NCI-H128 (cell line): Measurements from ENCODE around the gene TMEM52B.
"Not testable (repeated sequence)": the region's sequence is repeated elsewhere in the genome, so short reads cannot be mapped to it uniquely, and the experiment has no call there.

ENCODE experiments used
- DNase-seq: peaks from one replicate; lab custom pipeline; 2025; ENCODE audit not compliant: unreplicated experiment; lab: John Stamatoyannopoulos, UW

The TMEM52B gene

DNA sequence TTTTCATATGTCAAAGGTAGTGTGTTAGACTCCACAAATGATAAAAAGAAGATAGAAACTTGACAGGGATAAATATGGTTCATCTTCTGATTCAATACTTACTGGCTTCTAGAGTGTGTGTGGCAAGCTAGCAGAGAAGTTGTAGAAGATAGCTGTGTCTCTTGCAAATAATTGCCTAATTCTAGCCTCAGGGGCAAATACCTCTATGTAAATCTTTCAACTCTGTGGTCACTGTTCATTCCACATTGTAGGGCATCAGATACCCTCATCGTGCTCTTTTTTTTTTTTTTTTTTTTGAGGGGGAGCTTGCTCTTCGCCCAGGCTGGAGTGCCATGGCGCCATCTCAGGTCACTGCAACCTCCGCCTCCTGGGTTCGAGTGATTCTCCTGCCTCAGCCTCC, 8.6 kb upstream of the TMEM52B start:
- no peak for DNase-seq

DNA sequence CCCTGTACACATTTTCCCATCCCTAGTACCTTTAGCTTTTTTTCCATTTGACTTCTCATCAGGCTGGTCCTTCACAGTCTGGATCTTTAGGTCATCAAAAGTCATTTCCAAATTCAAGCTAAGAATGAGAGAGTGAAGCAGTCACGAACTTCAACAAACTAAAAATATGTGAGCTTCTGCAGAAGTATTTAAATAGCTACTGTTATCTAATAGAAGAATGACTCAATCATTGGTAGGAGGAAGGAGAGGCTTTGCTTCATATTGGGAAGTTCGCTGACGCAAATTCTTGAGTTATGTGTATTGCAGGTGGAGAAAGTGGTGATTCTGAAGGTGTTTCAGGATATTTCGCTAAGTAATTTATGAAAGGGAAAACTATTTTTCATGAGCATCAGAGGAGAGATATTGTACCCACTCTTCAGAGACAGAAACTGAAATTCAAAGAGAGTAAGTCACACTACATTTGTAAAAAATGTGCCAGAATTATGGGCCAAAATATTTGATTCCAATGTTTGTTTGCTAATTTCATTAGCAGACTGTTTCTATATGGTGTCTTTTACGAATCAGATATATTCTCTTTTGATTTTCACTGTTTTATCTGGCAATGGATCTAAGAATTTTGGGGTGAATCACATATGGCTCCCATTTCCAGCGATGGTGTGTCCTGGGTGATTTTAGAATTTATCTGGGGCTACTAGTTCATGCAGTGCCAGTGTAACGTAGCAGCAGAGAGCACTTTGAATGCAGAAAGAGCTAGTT, 6.7 kb upstream of the TMEM52B start, which contains the start of gene OLR1:
Gene OLR1 (minus strand): TSS at position 160 of the 756 bp plus-strand sequence. CDS start 55 bp downstream, at position 105.
- DNase-seq, result no peak

DNA sequence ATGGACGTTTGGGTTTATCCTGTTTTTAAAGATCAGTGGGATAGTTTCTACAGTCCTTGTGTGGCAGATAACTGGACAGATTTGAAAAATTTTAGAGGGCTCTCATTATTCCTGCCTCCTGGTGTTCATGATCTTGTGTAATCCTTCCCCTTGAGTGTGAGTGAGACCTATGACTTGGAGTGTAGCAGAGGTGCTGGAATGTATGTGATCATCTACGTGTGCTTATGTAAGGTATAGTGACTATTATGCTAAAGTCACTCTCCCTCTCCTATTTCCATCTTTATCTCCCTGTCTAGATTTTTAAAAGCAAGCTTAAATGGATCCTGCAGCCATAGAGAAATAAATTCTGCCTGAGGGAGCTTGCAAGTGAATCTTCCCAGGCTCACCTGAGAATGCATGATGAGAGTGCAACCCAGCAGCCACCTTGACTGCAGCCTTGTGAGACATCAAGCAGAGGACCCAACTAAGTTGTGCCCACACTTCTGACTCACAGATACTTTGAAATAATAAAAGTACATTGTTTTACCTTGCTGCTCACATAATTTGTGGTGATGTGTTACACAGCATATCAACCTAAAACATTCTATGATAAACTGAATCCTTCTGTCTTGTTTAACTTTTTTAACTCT, 3.7 kb upstream of the TMEM52B start:
- DNase-seq, result no peak

DNA sequence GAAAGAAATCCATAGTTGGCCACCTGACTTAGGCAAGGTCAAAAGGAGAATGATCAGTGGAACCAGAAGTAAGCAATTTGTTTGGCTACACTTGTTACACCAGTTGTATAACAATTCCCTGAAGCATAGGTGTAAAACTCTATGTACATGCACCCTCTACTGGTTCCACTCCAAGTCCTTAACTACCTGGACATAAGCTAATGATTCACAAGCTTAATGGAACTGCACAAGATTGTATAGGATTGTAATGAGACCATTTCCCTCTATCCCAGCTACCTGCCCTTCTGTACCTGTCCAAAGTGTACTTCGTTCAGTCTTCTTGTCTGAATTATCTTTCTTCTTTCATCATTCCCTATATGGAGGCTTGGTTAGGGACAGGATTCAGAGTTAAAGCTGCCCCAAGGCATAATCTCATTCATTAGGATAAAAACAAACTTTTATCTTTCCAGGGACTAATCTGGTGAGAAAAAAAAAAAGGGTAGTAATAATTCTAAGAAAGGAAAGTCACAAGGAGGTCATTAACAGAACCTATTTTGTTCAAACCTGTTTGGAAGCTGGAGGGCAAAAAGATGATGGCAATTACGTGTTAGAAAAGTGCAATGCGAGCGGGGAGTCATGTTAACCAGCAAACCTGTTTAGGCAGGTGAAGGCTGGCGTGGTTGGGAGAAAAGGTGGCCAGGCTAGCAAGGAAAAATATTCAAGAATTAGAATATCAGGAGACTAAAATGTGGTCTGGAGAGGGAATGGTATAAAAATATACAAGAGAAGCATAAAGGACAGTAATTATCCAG, 2.8 kb upstream of the TMEM52B start:
- no peak for DNase-seq

DNA sequence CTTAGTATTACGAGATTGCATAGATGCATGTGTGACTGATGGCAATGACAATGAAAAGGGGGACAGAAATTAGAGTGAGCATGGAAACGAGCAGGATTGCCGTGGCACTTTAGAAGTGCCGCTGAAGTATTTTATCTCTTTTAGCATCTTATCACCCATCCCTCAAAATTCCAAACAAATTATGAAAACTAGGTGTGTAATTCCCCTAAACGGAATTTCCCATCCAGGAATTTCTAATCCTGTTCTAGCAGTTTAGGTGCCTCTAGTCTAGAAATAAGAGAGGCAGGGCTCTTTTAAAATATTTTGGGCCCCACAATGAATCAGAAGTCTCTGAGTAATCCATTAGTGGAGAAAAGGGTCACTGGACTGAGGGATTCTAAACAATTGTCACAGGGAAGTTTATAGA, 947 bp downstream of the TMEM52B start:
- no peak for DNase-seq

DNA sequence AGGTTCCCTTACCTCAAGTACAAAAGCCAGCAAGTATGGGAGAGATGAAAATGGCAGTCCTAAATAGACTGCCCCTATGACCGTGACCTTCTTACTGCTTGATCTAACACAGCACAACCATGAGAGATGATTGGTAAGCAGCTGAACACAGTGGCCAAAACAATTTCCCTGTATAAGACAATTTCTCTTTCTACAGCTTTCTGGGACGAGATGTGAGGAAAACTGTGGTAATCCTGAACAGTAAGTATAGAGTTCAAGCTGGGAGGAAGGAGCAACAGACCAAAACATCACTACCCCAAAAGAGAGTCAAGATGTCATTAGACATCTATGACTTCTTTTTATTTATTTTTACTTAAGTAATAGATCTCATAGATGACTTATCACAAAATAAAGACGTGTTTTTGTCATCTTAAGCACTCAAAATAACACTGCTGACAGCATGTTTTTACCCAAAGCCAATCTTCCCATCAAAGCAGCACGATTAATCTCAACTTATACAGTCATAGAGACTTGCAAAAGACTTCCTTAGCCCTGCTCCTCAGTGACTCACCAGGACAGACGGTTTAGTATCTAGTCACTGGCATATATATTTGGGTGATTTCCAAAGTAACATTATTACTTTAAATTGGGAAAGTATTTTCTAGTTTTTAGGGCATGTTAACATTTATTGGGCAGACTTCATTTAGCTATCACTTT, 3.7 kb downstream of the TMEM52B start:
- DNase-seq, result no peak

DNA sequence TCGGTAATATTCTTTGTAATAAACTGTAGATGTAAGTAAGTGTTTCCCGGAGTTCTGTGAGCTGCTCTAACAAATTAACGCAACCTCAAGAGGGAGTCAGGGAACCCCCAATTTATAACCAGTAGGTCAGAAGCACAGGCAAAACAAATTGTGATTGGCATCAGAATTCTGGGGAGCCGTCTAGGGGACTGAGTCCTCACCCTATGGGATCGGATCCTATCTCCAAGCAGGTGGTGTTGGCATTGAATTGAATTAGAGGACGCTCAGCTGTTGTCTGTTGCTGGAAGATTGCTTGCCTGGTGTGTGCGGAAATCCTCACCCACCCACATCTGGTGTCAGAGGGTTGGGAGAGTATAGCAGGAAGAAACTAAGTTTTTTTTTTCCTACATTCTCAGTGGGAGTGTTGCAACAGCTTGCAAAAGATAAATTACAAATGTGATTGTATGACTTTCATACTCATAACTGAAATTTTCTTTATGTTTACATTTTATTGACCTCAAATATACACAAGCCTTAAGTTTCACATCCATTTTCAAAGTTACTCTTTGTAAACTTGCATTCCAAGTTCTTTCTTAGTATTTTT, 5.5 kb downstream of the TMEM52B start:
- no peak for DNase-seq

DNA sequence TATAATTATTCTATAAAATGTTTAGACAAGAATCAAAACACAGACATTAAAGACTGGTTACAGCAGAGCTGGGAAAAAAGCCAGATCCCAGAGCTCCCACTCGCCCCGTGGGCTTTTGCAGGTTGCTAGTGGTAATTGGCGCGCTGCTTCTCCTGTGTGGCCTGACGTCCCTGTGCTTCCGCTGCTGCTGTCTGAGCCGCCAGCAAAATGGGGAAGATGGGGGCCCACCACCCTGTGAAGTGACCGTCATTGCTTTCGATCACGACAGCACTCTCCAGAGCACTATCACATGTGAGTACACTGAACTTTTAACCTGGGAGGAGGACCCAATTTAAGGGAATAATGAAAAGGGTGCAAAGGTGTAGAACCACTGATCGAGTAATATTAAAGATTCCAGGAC, 7.5 kb downstream of the TMEM52B start:
- DNase-seq, result no peak

DNA sequence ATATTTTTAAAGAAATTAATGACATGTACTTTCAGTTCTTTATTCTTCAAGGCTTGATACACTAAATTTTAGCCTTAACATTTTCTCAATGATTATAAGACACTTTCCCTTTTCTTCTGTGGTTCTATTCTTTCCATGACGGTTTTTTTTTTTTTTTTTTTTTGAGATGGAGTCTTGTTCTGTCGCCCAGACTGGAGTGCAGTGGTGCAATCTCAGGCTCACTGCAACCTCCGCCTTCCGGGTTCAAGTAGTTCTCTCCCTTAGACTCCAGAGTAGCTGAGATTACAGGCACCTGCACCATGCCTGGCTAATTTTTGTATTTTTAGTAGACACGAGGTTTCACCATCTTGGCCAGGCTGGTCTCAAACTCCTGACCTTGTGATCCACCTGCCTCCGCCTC, 8.1 kb downstream of the TMEM52B start:
- not testable (repeated sequence) for DNase-seq

DNA sequence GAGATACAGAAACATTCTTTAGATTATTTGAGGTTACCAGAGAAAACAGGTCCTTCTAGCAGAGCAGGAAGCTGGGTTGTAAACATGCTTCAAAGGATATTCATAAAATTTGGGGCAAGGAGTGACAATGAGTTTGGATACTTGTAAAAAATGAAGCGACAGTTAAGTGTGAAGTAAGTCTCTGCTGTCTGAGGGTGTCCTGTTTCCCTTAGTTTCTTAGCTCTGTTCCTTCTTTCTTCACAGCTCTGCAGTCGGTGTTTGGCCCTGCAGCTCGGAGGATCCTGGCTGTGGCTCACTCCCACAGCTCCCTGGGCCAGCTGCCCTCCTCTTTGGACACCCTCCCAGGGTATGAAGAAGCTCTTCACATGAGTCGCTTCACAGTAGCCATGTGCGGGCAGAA, 10.8 kb downstream of the TMEM52B start:
- DNase-seq, result no peak

DNA sequence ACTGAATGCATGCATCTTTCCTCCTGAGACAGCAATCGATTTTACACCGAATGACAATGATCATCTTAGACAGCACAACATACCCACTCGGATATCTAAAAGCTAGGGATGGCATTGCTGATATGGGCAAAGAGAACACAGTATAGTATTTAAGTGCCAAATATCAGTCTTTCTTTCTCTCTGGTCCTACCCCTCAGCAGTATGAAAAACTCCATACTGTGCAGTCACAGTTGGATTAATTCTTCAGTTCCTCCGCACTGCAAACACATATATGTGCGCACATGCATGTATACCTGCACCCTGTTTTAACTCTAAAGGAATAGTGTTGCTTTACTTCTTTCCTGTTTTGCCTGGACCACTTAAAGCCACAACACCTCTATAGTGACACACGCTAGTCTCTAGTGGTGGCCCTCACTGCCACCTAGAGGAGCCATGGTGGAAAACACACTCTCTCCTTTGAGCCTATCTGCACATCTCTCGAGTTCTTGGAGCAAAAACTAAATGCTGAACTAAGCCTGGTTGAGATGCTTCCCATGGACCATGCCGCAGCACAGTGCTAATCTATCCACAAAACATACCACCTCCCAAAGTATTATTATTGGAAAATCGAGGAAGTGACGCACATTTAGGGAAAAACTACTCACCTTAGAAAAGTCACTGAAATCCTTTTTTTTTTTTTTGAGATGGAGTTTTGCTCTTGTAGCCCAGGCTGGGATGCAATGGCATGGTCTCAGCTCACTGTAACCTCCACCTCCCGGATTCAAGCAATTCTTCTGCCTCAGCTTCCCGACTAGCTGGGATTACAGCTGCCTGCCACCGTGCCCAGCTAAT, 11.9 kb downstream of the TMEM52B start:
- DNase-seq, result no peak

DNA sequence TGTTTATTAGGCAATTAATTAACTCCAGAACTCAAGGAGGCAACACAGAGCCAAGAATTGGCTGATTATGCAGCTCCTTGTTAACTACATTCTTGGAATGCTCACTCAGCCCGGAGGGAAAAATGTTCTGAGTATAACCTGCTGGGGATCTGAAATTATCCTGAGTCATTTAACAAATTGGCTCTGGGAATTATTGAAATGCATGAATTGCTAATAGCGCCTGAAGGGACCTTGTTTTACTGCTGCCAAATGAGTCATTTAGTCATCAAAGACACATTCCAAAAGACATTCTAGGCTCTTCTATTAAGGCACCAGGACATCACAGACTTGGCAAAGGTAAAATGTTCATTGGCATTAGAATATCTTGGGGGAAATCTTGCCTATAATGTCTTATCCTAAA, 13.0 kb downstream of the TMEM52B start:
- no peak for DNase-seq

DNA sequence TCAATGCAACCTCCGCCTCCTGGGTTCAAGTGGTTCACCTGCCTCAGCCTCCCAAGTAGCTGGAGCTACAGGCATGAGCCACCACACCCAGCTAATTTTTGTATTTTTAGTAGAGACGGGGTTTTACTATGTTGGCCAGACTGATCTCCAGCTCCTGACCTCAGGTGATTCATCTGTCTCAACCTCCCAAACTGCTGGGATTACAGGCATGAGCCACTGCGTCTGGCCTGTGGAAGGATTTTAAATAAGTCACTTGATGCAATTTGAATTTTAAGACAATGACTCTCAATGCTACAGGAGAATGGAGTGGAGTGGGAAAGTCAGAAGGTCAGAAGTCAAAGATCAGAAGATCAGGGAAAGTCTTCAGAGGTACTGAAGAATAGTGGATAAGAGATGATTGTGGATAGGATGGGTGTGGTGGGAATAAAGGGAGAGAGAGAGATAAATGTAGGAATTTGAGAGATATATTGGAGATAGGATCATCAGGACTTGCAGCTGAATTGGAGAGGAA, 15.4 kb downstream of the TMEM52B start:
- DNase-seq, result no peak

DNA sequence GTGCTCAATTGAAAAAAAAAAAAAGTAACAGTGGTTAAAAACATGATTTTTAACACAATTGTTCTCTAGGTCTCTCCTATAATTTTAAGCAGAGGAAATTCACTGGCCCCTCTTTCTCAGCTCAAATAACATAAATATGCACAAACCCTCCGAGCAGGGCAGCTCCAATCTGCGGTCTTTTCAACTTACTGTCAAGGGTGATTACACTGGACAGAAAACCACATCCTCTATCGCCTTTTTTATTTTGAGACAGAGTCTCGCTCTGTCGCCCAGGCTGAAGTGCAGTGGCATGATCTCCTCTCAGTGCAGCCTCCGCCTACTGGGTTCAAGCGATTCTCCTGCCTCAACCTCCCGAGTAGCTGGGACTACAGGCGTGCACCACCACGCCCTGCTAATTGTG, 17.4 kb downstream of the TMEM52B start:
- DNase-seq, result no peak

DNA sequence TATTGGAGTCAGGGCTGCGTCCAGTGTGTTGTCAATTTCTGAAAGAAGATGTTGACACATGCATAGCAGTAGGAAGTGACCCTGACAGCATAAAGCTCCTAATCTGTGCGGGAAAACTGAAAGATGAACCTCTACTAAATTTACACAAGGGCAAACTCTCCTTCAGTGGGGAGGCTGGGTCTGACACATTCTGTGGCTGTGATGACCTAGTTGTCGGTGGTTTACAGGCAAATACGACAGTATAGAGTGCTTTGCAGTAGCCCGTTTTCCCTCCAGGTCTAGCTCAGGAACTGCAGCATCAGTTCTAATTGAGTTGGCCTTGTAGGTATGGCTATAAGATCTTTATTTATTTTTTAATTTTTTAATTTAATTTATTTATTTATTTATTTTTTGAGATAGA, 19.0 kb downstream of the TMEM52B start:
- no peak for DNase-seq

DNA sequence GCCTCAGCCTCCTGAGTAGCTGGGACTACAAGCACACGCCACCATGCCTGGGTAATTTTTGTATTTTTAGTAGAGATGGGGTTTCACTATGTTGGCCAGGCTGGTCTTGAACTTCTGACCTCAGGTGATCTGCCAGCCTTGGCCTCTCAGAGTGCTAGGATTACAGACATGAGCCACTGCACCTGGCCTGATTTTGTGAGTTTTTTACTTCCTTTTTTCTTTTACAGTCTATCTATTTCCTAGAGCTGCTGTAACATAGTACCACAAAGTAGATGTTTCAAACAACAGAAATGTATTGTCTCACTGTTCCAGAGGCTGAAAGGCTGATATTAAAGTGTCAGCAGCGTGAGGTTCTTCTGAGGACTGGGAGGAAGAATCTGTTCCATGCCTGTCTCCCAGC, 25.7 kb downstream of the TMEM52B start:
- DNase-seq, result not testable (repeated sequence)

DNA sequence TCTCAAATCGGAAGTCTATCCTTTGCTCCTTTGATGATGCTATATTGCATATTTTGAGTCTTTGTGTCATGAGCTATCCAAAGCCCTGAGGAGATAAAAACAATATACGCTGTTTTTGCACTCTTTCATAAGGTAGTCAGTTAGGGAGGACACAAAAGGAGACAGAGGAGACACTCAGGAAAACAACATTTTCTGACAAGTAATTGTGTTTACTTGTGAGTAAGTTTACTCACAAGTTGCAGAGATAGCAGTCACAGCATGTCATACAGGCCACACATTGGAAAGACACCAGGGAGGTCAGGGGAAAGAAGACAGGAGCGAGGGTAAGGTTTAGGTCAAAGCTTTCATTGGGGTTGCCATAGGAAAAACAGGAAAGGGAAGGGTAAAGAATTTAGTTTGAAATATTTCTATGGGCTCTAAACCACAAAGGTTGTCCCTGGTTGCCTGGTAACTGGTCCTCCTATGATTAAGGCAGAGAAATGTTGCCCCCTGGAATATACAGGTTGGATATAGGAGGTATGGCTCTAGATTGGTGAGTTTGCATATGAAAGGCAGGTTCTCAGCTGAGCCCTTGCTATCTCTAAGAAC, 26.5 kb downstream of the TMEM52B start:
- DNase-seq, result no peak

DNA sequence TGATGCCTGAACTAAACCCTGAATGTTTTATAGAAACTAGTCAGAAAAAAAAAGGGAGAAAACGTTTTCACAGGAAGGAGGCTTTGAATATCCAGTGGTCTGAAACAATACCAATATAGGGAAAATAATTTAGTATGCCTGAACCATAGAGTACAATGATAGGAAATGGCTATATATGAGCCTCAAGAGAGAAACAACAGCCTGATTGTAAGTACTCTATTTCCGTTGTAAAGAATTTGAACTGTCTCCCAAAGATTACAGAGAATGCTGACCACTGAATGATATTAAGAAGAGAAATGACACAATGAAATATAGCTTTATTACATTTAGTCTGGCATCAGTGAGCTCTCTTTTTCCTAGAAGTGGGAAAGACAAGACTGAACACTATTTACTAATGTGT, 28.3 kb downstream of the TMEM52B start:
- DNase-seq, result no peak

DNA sequence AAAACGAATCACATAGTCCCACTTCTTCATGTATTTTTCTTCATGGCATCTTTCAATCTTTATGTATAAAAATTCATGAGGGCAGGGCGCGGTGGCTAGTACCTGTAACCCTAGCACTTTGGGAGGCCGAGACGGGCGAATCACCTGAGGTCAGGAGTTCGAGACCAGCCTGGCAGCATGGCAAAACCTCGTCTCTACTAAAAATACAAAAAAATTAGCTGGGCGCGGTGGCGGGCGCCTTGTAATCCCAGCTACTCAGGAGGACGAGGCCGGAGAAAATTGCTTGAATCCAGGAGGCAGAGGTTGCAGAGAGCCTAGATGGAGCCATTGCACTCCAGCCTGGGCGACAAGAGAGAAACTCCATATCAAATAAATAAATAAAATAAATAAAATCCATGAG, 31.4 kb downstream of the TMEM52B start:
- no peak for DNase-seq
